Stimulated activated CD4-positive, alpha-beta T cell treated with anti-CD3 and anti-CD28 coated beads, Interleukin-4, amount 100 ng/mL, for 1 hour (primary cell): ENCODE data around the gene NEMP1.
"Not testable (repeated sequence)": the region's sequence is repeated elsewhere in the genome, so short reads cannot be mapped to it uniquely, and the experiment has no call there.

Experiments used
- DNase-seq: peaks from one replicate; pipeline ENCODE4 v3.0.0-alpha.2; 2020

NEMP1 gene

DNA sequence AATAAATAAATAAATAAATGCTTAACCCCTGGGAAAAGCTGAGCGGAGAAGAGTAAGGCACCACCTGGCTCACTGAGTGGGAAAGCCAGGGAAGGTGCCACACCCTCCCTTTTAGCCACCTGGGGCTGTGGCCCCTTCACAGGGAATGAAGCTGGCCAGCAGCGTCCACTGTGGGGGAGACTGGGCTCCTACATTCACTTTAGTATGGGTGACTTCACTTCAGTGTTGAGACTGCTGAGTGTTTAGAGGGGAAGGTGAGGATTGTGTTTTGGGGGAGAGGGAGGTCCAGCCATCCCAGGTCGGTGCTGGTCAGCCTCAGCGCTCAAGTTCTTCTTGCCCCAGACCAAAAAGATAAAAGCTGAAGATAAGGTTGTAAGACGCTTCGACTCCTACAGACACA, 11.9 kb upstream of the NEMP1 start:
- DNase-seq, result no peak

- DNase-seq, result peak; percentile 60
Observed at GRCh38 chr12:57089271-57090245, 11.0 kb upstream of the NEMP1 start.

DNA sequence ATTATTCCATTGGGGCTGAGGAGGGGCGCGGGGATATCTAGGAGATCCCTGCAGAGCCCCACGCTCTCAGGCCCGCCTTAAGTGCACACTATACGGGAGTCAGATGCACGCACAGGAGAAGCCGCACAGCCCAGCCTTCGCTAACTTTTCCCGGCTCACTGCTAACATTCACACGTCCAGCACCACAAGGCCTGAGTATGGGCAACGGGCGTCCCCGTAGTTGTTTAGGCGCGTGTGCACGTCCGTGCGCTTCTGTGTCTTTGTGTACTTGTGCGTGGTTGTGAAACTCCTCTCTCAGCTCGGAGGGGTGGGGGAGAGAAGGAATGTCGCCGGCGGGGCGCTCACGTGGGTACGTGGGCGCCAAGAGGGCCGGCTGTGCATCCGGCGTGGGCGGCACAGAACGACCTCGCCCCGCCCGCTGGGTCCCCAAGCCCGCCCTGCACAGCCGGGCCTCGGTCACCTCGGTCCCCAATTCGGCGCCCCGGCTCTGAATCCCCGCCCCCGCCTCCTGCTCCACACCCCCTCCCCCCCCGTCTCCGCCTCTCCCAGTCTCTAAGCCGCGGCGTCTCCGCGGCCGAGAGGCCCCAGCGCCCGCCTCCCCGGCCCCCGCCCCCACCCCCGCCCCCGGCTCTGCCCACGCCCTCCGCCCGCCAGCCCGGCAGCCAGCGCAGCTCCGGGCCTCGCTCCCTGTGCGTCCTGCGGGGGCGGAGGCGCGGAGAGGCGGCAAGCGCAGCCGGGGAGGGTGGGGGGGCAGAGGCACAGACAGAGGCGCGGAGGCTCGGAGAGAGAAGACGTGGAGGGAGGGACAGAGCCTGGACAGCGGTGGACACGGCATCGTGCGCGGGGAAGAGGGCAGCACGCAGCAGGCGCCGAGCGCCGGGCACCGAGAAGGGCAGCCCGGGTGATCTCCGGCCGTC, 10.0 kb upstream of the NEMP1 start, which contains the start of gene NAB2:
Gene NAB2 (plus strand): TSS at position 761 of the 917 bp plus-strand sequence. CDS start 158 bp downstream, outside the sequence.
- peak; percentile 82 for DNase-seq

DNA sequence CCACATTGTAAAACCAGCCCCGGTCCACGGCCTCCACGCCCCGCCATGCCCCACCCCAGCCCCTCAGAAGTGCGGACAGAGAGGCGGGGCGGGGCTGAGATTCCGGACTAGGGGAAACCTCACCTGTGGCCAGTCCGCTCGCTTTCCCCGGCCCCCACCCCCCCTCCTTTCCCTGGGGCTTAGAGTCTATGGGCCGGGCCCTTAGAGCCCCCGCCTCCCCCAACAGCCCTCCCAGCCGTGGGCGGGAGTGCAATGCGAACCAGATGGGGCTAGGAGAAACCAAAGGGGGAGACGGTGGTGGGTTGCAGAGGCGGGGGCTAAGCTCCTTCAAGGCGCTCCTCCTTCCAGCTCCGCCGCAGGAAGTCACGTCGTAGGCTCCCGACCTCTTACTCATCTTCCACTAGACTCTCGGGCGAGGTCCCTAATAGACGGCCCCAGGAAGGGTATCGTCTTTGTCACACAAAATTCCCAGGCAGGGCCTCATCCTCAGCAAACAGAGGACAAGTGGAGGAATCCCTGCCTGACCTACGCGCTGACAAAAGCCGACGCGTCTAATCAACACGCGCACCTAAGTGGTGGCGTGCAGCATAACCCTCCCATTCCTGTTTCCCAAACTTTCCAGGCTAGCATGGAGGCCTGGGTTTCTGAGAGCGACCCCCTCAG, 9.2 kb upstream of the NEMP1 start:
- peak; percentile 81 for DNase-seq

GRCh38 chr12:57087010-57087690, 8.6 kb upstream of the NEMP1 start:
- DNase-seq, result peak; percentile 95

DNA sequence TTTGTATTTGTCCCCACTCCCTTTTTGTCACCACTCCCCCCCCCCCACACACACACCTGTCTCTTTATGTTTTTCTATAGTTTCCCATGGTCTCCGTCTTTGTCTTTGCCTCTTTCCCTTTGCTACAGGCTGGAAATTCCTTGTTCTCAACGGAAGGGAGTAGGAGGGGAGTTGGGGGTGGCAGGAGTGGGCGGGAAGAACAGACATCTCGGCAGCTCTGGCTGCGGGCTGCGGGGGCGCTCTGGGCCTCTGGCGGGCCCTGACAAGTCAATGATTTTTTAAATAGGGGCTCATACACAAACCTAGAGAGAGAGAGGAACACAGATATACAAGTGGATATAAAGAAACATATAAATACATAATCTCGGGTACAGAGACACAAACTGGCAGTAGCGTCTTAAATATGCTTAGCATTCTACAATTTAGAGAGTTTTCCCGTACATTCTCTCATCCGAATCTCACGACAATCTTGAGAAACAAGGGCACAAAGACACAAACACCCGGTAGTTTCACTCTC, 8.0 kb upstream of the NEMP1 start:
- peak; percentile 70 for DNase-seq

- DNase-seq, result no peak
Observed at GRCh38 chr12:57085999-57086492, 7.5 kb upstream of the NEMP1 start.

GRCh38 chr12:57080855-57081254, 2.3 kb upstream of the NEMP1 start:
- DNase-seq, result no peak

DNA sequence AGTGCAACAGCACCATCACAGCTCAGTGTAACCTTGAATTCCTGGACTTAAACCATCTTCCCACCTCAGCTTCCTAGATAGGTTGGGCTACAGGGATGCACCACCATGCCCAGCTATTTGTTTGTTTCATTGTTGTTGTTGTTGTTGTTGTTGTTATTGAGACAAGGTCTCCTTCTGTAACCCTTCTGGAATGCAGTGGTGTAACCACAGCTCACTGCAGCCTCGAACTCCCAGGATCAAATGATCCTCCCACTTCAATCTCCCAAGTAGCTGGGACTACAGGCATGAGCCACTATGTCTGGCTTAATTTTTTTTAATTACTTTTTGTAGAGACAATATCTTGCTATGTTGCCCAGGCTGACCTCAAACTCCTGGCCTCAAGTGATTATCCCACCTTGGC, 1.2 kb upstream of the NEMP1 start:
- no peak for DNase-seq

GRCh38 chr12:57073566-57074450, 4.8 kb downstream of the NEMP1 start:
- DNase-seq, result not testable (repeated sequence)

- DNase-seq, result no peak
Observed at GRCh38 chr12:57072661-57073060, 5.9 kb downstream of the NEMP1 start.

- DNase-seq, result peak; percentile 26
Observed at GRCh38 chr12:57069523-57069922, 9.1 kb downstream of the NEMP1 start.

DNA sequence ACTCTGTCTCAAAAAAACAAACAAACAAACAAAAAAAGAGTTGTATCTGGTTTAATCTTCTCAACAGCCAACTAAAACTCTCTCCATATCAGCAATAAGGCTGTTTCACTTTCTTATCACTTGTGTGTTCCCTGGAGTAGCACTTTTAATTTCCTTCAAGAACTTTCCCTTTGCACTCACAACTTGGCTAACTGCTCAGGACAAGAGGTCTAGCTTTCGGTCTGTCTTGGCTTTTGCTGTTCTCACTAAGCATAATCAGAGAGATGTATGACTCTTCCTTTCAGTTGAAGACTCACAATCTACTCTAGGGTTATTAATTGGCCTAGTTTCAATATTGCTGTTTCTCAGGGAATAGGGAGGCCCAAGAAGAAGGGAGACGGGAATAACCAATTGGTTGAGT, 12.3 kb downstream of the NEMP1 start:
- no peak for DNase-seq

- peak; percentile 25 for DNase-seq
Observed at GRCh38 chr12:57063991-57064685, 14.5 kb downstream of the NEMP1 start.

GRCh38 chr12:57058454-57058853, 20.1 kb downstream of the NEMP1 start:
- DNase-seq, result no peak

DNA sequence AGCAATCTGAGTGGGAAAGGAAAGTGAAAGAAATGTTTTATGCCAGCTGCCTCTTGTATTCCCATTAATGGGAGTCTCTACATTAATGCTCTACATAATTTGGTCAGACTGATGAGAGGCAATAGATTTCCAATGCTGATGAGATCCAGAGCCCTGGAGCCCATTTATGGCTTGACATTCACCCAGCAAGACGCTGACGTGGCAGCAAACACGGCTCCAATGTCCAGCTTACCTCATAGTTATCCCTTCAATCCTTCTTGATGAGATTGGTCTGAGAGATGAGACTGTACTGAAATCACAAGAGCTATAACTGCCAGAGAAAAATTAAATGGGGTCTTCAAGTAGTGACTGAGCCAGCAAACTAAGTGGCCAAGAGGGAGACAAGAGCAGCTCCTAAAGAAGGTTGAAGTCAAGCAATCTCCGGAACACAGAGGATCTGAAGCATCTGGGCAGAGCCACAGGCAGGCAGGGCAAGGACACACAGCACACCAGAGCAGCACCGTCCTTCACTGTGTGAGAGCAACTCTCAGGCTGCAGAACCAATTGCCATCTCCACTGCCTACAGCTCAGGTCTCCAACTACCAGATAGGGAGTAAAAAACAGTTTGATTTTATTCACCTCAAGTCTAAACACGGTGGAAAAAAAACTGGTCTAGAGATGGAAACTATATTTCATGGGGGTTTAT, 21.4 kb downstream of the NEMP1 start:
- no peak for DNase-seq

DNA sequence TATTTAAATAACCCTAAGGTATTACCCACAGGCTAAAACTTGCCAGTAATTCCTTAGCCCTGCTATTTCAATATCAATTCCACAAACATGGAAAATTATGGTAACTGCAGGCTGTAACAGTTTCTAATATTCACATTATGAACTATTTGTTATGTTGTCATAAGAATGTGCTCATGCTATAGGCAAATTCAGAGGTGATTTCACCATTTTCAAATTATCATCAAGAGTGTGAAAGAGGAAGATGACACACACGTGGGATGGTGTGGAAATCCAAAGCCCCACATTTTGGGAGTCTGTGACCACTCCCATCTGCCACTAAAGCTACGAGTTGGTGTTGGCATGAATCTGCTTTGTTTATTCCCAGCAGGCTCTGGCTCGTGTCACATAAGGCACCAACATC, 22.8 kb downstream of the NEMP1 start:
- no peak for DNase-seq

DNA sequence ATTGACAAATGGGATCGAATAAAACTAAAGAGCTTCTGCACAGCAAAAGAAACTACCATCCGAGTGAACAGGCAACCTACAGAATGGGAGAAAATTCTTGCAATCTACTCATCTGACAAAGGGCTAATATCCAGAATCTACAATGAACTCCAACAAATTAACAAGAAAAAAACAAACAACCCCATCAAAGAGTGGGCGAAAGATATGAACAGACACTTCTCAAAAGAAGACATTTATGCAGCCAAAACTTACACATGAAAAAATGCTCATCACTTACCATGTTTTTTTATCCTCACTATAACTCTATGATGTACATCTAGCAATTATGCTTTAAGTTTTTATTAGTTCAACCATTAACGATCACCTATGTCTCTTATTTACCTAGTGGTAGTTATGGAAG, 24.7 kb downstream of the NEMP1 start:
- not testable (repeated sequence) for DNase-seq

DNA sequence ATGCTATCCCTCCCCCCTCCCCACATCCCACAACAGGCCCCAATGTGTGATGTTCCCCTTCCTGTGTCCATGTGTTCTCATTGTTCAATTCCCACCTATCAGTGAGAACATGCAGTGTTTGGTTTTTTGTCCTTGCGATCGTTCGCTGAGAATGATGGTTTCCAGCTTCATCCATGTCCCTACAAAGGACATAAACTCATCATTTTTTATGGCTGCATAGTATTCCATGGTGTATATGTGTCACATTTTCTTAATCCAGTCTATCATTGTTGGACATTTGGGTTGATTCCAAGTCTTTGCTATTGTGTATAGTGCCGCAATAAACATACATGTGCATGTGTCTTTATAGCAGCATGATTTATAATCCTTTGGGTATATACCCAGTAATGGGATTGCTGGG, 25.4 kb downstream of the NEMP1 start:
- not testable (repeated sequence) for DNase-seq
